C4-2B (cell line): ENCODE measurements around the gene CDC14A.

Experiments
- CTCF ChIP-seq: fragments of 450-650 bp; conservative IDR thresholded peaks from 2 replicates; pipeline ENCODE4 v1.5.1; 2017; ENCODE audit warnings: mild to moderate bottlenecking
- ZFX ChIP-seq: fragments of 450-650 bp; IDR thresholded peaks from 2 replicates; pipeline ENCODE4 v1.6.1; 2017

GRCh38 chr1:100414693-100415497, 62.6 kb downstream of the CDC14A start:
- TF ChIP-seq CTCF = no peak
- TF ChIP-seq ZFX = no peak
